H1 (cell line): ENCODE measurements around the gene RAB40B. TPM values are rescaled to one million over a fixed set of nuclear protein-coding genes. Genes with fewer than 3 reads are reported as not detected.

Experiments used
- GABPA ChIP-seq: IDR thresholded peaks from 2 replicates; pipeline ENCODE4 v1.6.1; 2011; ENCODE audit warnings: mild to moderate bottlenecking, low read length, moderate library complexity, borderline replicate concordance; ENCODE audit not compliant: insufficient read depth
- SUZ12 ChIP-seq: fragments of 200-600 bp; sonication (generic); IDR thresholded peaks from 2 replicates; pipeline ENCODE4 v1.6.1; 2012; ENCODE audit warnings: mild to moderate bottlenecking, inconsistent platforms, low read length, moderate library complexity, mixed read lengths
- polyA plus RNA-seq, 7 experiments: library from polyadenylated mRNA; depleted of rRNA in 3 of 7; stranded (reverse) in 5 of 7; unstranded in 2 of 7; fragments of >200 nt in 5 of 7; fragments of 200-250 nt in 2 of 7; gene quantifications; 1 replicate in 5 of 7; 2 replicates in 1 of 7; 4 replicates in 1 of 7; pipeline versions ENCODE4 v1.2.1 to v1.2.3, GENCODE V29; 2011 to 2013; ENCODE audit warnings: missing spikeins in 2 of 7, mixed read lengths in 2 of 7
- total RNA-seq: library from RNA; stranded (reverse); fragmentation: NEBNext Ultra II Directional; extraction: Animal tissue kit (Norgen Biotek cat#: 25700); gene quantifications from 2 replicates; pipeline ENCODE4 v1.2.1, GENCODE V29; 2021

The RAB40B gene
- total and polyA plus RNA-seq, 2 of the 8 experiments (the other 6 are each of a cell fraction or from before 2014, with no cell fraction given): 3.1 to 4.6 TPM

DNA sequence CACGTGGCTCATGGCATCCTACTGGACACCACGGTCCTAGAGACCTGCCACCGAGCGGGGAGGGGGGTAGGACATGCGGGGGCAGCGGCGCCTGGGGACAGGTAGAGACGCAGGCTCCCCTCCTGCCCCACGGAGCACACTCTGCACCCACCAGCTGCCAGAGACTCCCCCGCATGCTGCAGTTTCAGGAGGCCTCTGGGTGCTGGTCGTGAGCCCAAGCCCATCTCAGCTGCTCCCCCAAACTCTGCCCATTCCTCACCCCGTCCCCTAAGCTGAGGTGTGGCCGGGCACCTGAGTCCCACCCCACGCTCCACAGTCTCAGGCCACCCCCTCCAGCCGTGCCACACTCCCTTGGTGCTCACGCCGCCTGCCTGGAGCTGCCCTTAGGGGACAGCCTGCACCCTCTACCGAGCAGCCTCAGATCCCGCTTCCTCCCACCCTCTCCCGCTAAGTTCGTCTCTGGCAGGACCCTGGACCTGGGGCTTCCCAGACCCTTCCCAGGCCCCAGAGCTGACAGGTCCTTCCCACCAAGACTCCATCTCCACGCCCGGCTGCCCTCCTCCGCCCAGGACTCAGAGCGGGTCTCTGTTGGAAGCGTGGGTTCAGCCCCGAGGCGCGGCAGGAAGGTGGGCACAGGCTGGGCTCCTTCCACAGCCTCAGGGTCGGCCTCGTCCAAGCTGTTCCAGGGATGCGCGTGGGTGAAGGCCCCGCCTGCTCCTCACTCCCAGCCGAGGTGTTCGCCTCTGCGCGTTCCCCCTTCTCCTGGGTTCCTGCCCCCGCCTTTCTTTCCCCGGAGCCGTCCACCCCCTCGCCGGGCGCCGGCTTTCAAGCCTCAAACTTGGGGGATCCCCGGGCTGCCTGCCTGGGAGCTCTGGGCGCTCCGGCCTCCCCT, 1.3 kb downstream of the RAB40B start (continued):
- no peak for TF ChIP-seq GABPA
- peak; percentile 61 for TF ChIP-seq SUZ12
